Measurements from ENCODE around the gene NKAPD1.

DNA sequence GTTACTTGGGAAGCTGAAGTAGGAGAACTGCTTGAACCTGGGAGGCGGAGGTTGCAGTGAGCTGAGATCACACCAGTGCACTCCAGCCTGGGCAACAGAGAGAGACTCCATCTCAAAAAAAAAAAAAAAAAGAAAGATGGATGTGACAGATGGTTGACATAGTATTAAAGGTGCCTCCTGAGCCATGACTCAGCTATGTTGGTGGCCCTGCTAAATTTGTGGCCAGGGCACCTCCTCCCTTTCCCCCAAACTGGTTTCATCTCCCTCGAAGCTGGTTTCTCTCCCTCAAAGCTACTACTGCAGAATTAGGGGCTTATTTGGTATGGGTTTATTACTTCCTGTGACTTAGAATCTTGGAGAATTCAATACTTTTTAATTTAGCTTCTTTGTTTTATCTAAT, 44.1 kb downstream of the NKAPD1 start:
- no peak for TF ChIP-seq POLR2AphosphoS5 (IDR thresholded peaks at IDR 0.05)
- TF ChIP-seq POLR2A (IDR thresholded peaks at IDR 0.05) = no peak

Data from stomach (tissue), 4 donors.